OCI-LY1 (cell line): Measurements from ENCODE around the gene JOSD2.

Experiments
- H2AFZ ChIP-seq: fragments of 200-600 bp; sonication (generic), shearing (Covaris generic); 2 replicates; pipeline ENCODE4 v1.6.0; 2014; ENCODE audit warnings: antibody characterized with exemption, mild to moderate bottlenecking, low read length
- H3F3A ChIP-seq: fragments of 200-600 bp; sonication (generic), shearing (Covaris generic); 2 replicates; pipeline ENCODE4 v1.6.0; 2014; ENCODE audit warnings: mild to moderate bottlenecking, antibody characterized with exemption, low read length, moderate library complexity; ENCODE audit not compliant: insufficient read depth
- H3K27ac ChIP-seq: fragments of 200-600 bp; sonication (generic); 2 replicates; pipeline ENCODE4 v1.5.1; 2014; ENCODE audit warnings: low read length, mixed run types, mild to moderate bottlenecking, low read depth; ENCODE audit not compliant: poor library complexity, severe bottlenecking
- H3K27me3 ChIP-seq: fragments of 200-600 bp; sonication (generic); 2 replicates; pipeline ENCODE4 v1.6.0; 2014; ENCODE audit warnings: antibody characterized with exemption, mild to moderate bottlenecking, low read length, moderate library complexity; ENCODE audit not compliant: insufficient read depth
- H3K36me3 ChIP-seq: fragments of 200-600 bp; sonication (generic); 2 replicates; pipeline ENCODE4 v1.6.1; 2014; ENCODE audit warnings: mild to moderate bottlenecking, antibody characterized with exemption, low read length, moderate library complexity, mixed read lengths; ENCODE audit not compliant: insufficient read depth
- H3K4me1 ChIP-seq: fragments of 200-600 bp; sonication (generic); 2 replicates; pipeline ENCODE4 v1.5.1; 2014; ENCODE audit warnings: mild to moderate bottlenecking, low read length, moderate library complexity; ENCODE audit not compliant: insufficient read depth, severe bottlenecking
- H3K4me2 ChIP-seq: fragments of 200-600 bp; sonication (generic), shearing (Covaris generic); 2 replicates; pipeline ENCODE4 v1.6.1; 2014; ENCODE audit warnings: low read length
- H3K4me3 ChIP-seq: fragments of 200-600 bp; sonication (generic); 2 replicates; pipeline ENCODE4 v1.5.1; 2014; ENCODE audit warnings: low read length, low read depth, mild to moderate bottlenecking, mixed read lengths; ENCODE audit not compliant: poor library complexity, severe bottlenecking
- H3K79me2 ChIP-seq: fragments of 200-600 bp; shearing (Covaris generic); 2 replicates; pipeline ENCODE4 v1.6.1; 2016; ENCODE audit warnings: mixed run types, low read length, mixed read lengths; ENCODE audit not compliant: insufficient read depth
- H3K9ac ChIP-seq: fragments of 200-600 bp; sonication (generic), shearing (Covaris generic); 2 replicates; pipeline ENCODE4 v1.6.1; 2014; ENCODE audit warnings: mild to moderate bottlenecking, low read length, mixed read lengths
- H3K9me2 ChIP-seq: fragments of 200-600 bp; sonication (generic), shearing (Covaris generic); 2 replicates; pipeline ENCODE4 v1.6.1; 2014; ENCODE audit warnings: low read depth, mild to moderate bottlenecking, low read length, mixed read lengths
- H3K9me3 ChIP-seq: fragments of 200-600 bp; shearing (Covaris generic); 2 replicates; pipeline ENCODE4 v1.6.1; 2014; ENCODE audit warnings: low read length, mixed read lengths
- H4K20me1 ChIP-seq: fragments of 200-600 bp; sonication (generic), shearing (Covaris generic); 2 replicates; pipeline ENCODE4 v1.6.0; 2016; ENCODE audit warnings: mild to moderate bottlenecking, low read length; ENCODE audit not compliant: insufficient read depth
- EZH2 ChIP-seq: fragments of 200-600 bp; sonication (generic), shearing (Covaris generic); IDR thresholded peaks from 2 replicates; pipeline ENCODE4 v1.8.0; 2017; ENCODE audit warnings: borderline replicate concordance, mixed run types, mild to moderate bottlenecking, antibody characterized with exemption, low read length, moderate library complexity, mixed read lengths
- TF ChIP-seq, protein P1 (sequence below): fragments of 200-600 bp; sonication (generic), shearing (Covaris generic); IDR thresholded peaks from 2 replicates; pipeline ENCODE4 v1.5.1; 2017; ENCODE audit warnings: mild to moderate bottlenecking, antibody characterized with exemption, low read length, moderate library complexity, mixed read lengths

Gene JOSD2

DNA sequence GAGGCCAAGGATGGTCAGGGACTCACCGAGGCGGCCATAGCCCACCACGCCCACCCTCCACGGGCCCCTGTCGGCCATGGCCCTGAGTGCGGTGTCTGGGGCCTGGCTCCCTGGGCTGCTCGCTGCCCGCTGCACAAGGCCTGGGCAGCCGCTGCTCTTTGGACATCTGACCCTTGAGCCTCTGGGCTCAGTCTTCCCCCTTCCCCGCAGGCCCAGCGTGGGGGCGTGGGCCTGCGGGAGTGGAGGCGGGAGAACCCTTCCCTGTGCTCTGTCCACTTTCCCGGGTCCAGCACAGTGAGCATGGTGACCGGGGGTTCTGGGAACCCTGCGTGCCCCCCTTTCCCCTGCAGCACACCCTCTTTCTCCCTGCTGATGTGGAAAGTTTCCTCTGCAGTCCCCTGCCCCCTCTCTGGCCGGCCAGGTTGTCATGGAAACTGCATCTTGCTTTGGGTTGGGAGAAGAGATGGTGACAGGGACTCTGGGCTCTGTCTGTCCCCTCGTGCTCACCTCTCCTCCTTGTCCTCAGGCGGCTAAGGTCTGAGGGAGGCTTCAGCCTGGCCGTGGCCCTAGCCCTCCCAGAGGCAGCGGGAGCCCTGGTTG, 2.9 kb upstream of the JOSD2 start, which contains the start of gene ASPDH:
TSS of gene ASPDH (minus strand) at position 168 of the 600 bp plus-strand sequence. CDS start at position 78, 90 bp downstream.
- Histone ChIP-seq H3K9me3 (no peaks in the 10 kb centered on the region), H3K36me3 (no peaks in the 10 kb centered on the region), H3K27ac (no peak within 1 kb of the TSS), H3K79me2 (no peaks in the 10 kb centered on the region), H4K20me1 (no peaks in the 10 kb centered on the region), H3K27me3 (no peaks in the 10 kb centered on the region), H2AFZ (no peak within 1 kb of the TSS), H3K4me3 (no peak within 1 kb of the TSS), H3K9ac (no peak within 1 kb of the TSS), H3K4me1 (peaks cover 14% of the 10 kb centered on the region), H3K9me2 (no peaks in the 10 kb centered on the region), H3K4me2 (no peak within 1 kb of the TSS), H3F3A (no peaks in the 10 kb centered on the region)
- TF ChIP-seq, protein P1, sequence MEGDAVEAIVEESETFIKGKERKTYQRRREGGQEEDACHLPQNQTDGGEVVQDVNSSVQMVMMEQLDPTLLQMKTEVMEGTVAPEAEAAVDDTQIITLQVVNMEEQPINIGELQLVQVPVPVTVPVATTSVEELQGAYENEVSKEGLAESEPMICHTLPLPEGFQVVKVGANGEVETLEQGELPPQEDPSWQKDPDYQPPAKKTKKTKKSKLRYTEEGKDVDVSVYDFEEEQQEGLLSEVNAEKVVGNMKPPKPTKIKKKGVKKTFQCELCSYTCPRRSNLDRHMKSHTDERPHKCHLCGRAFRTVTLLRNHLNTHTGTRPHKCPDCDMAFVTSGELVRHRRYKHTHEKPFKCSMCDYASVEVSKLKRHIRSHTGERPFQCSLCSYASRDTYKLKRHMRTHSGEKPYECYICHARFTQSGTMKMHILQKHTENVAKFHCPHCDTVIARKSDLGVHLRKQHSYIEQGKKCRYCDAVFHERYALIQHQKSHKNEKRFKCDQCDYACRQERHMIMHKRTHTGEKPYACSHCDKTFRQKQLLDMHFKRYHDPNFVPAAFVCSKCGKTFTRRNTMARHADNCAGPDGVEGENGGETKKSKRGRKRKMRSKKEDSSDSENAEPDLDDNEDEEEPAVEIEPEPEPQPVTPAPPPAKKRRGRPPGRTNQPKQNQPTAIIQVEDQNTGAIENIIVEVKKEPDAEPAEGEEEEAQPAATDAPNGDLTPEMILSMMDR = no peak
- no peak for TF ChIP-seq EZH2

- no peaks in the 10 kb centered on the region for H3K36me3 ChIP-seq
- no peak overlapping the region for H3K9ac ChIP-seq
- no peaks in the 10 kb centered on the region for H3F3A ChIP-seq
- H2AFZ ChIP-seq = no peak overlapping the region
- no peaks in the 10 kb centered on the region for H3K9me2 ChIP-seq
- H3K4me3 ChIP-seq = no peak overlapping the region
- H4K20me1 ChIP-seq = no peaks in the 10 kb centered on the region
- no peaks in the 10 kb centered on the region for H3K9me3 ChIP-seq
- peaks cover 14% of the 10 kb centered on the region for H3K4me1 ChIP-seq
- no peak overlapping the region for H3K4me2 ChIP-seq
- no peak overlapping the region for H3K27ac ChIP-seq
- no peaks in the 10 kb centered on the region for H3K27me3 ChIP-seq
- TF ChIP-seq, protein P1 = no peak
- TF ChIP-seq EZH2 = no peak
- no peaks in the 10 kb centered on the region for H3K79me2 ChIP-seq
Measured at GRCh38 chr19:50512999-50513745, 2.2 kb upstream of the JOSD2 start.

DNA sequence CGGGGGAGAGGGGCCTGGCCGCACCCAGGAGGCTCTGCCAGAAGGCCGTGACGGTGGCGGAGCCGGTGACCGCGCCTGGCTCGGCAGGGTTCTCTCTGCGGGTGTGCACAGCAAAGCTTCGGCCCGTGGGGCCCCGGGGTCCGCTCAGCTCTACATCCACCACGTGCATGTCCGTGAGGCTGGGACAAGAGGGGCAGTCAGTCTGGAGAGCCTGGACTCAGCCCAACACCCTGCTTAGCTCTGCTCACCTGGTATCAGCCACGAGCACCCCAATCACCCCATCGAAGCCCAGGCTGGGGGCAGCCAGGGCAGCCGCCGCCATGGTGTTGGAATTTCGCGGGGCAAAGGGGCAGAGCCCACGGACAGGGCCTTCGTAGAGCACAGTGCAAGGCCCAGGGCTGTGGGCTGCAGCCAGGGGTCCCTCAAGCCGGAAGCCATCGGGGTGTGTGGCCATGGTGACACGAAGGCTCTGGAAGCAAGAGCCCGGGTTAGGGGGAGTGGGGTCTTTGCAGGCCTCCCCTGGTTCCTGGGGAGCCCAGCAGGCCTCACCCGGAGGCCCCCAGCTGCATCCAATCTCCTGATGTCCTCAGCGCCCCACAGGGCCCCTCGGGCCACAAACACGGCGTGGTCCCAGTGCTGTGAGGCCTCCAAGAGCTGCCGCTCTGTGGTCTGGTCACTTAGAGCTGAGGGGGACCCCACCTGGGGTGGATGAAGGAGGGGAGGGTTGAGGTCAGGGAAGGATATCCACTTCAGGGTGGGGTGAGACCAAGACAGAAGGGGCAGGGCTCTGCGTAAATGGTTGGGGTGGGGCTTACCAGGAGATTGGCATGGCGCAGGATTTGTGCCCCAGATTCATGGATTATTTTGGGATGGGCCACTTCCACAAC, 1.4 kb upstream of the JOSD2 start:
- no peak overlapping the region for H3K27ac ChIP-seq
- H3K36me3 ChIP-seq = no peaks in the 10 kb centered on the region
- no peaks in the 10 kb centered on the region for H3F3A ChIP-seq
- no peaks in the 10 kb centered on the region for H4K20me1 ChIP-seq
- H3K4me3 ChIP-seq = peak overlapping the region; percentile 67
- peak overlapping the region; percentile 76; the same call in 1 of the 2 replicates for H3K9ac ChIP-seq
- H2AFZ ChIP-seq = no peak overlapping the region
- H3K9me3 ChIP-seq = no peaks in the 10 kb centered on the region
- peaks cover 14% of the 10 kb centered on the region for H3K4me1 ChIP-seq
- H3K27me3 ChIP-seq = no peaks in the 10 kb centered on the region
- TF ChIP-seq, protein P1 = no peak
- no peak for TF ChIP-seq EZH2
- no peaks in the 10 kb centered on the region for H3K79me2 ChIP-seq
- no peaks in the 10 kb centered on the region for H3K9me2 ChIP-seq
- H3K4me2 ChIP-seq = peak overlapping the region; percentile 80
